GM23338 (cell line): Measurements from ENCODE around the gene SFTPB. TPM values are rescaled to one million over a fixed set of nuclear protein-coding genes. Genes with fewer than 3 reads are reported as not detected.

Experiments
- ATAC-seq: fragments of 200-7000 bp; cut with Tn5 transposase; 3 replicates; pipeline ENCODE4 v1.9.1; 2020
- DNase-seq: peaks from one replicate; pipeline ENCODE4 v3.0.0-alpha.2; 2015; ENCODE audit warnings: low spot score
- H2AFZ ChIP-seq: fragments of 200-600 bp; sonication (generic); 2 replicates; pipeline ENCODE4 v1.8.0; 2016; ENCODE audit warnings: antibody characterized with exemption, mild to moderate bottlenecking, moderate library complexity
- H3F3A ChIP-seq: fragments of 200-600 bp; sonication (generic); replicated peaks from 2 replicates; pipeline ENCODE4 v1.8.0; 2017; ENCODE audit warnings: antibody characterized with exemption, mixed run types, low read depth
- H3K27ac ChIP-seq: fragments of 200-600 bp; sonication (generic); 2 replicates; pipeline ENCODE4 v1.6.1; 2016; ENCODE audit warnings: low read depth
- H3K27me3 ChIP-seq: fragments of 200-600 bp; sonication (generic); 2 replicates; pipeline ENCODE4 v1.8.0; 2016; ENCODE audit warnings: mild to moderate bottlenecking, mixed run types, moderate library complexity; ENCODE audit not compliant: insufficient read depth
- H3K36me3 ChIP-seq: fragments of 200-600 bp; sonication (generic); 2 replicates; pipeline ENCODE4 v1.8.0; 2016; ENCODE audit warnings: mild to moderate bottlenecking; ENCODE audit not compliant: insufficient read depth
- H3K4me1 ChIP-seq: fragments of 200-600 bp; sonication (generic); 2 replicates; pipeline ENCODE4 v1.8.0; 2016; ENCODE audit warnings: mild to moderate bottlenecking, moderate library complexity; ENCODE audit not compliant: insufficient read depth
- H3K4me2 ChIP-seq: fragments of 200-600 bp; sonication (generic); 2 replicates; pipeline ENCODE4 v1.7.1; 2017; ENCODE audit warnings: mixed run types
- H3K4me3 ChIP-seq: fragments of 200-600 bp; sonication (generic); 2 replicates; pipeline ENCODE4 v1.6.1; 2016; ENCODE audit warnings: mixed run types
- H3K79me2 ChIP-seq: fragments of 200-600 bp; sonication (generic); replicated peaks from 2 replicates; pipeline ENCODE4 v1.8.0; 2017; ENCODE audit warnings: mild to moderate bottlenecking; ENCODE audit not compliant: insufficient read depth
- H3K9me2 ChIP-seq: fragments of 200-600 bp; sonication (generic); 2 replicates; pipeline ENCODE4 v1.8.0; 2017; ENCODE audit not compliant: insufficient read depth
- H4K20me1 ChIP-seq: fragments of 200-600 bp; sonication (generic); replicated peaks from 2 replicates; pipeline ENCODE4 v1.8.0; 2017; ENCODE audit warnings: mild to moderate bottlenecking; ENCODE audit not compliant: insufficient read depth
- H3K27ac Mint-ChIP-seq: 2 replicates; pipeline ENCODE4 v1.8.0; 2020; ENCODE audit warnings: inconsistent platforms, mild to moderate bottlenecking, moderate library complexity, mixed read lengths
- H3K27me3 Mint-ChIP-seq: 3 replicates; pipeline ENCODE4 v1.8.0; 2022; ENCODE audit warnings: low read depth, mild to moderate bottlenecking, moderate library complexity, mixed read lengths, inconsistent platforms; ENCODE audit not compliant: insufficient read depth, poor library complexity
- H3K36me3 Mint-ChIP-seq: 3 replicates; pipeline ENCODE4 v1.8.0; 2021; ENCODE audit warnings: low read depth, mild to moderate bottlenecking, inconsistent platforms, moderate library complexity, mixed read lengths
- H3K4me1 Mint-ChIP-seq: 3 replicates; pipeline ENCODE4 v1.8.0; 2020; ENCODE audit warnings: mild to moderate bottlenecking, inconsistent platforms, mixed read lengths
- H3K4me3 Mint-ChIP-seq: 3 replicates; pipeline ENCODE4 v1.8.0; 2021; ENCODE audit warnings: moderate library complexity, mild to moderate bottlenecking, inconsistent platforms, mixed read lengths
- H3K9me3 Mint-ChIP-seq: 3 replicates; pipeline ENCODE4 v1.8.0; 2020; ENCODE audit warnings: moderate library complexity, mild to moderate bottlenecking, inconsistent platforms, mixed read lengths
- CREB1 ChIP-seq: fragments of 250-450 bp; sonication (Bioruptor Pico); IDR thresholded peaks from 2 replicates; pipeline ENCODE4 v1.5.0; 2020; ENCODE audit warnings: low read depth, mild to moderate bottlenecking, moderate library complexity
- EZH2 ChIP-seq: fragments of 200-600 bp; sonication (generic); IDR thresholded peaks from one replicate; pipeline ENCODE4 v1.8.0; 2017; ENCODE audit warnings: antibody characterized with exemption, mild to moderate bottlenecking, low read depth; ENCODE audit not compliant: unreplicated experiment
- EZH2phosphoT487 ChIP-seq: fragments of 200-600 bp; sonication (generic); IDR thresholded peaks from one replicate; pipeline ENCODE4 v1.8.1; 2018; ENCODE audit warnings: antibody characterized with exemption; ENCODE audit not compliant: unreplicated experiment
- JUNB ChIP-seq: IDR thresholded peaks from one replicate; pipeline ENCODE4 v1.6.1; 2016; ENCODE audit warnings: antibody characterized with exemption; ENCODE audit not compliant: unreplicated experiment
- NANOG ChIP-seq: IDR thresholded peaks from 2 replicates; pipeline ENCODE4 v1.6.1; 2016; ENCODE audit warnings: antibody characterized with exemption, borderline replicate concordance
- POLR2AphosphoS5 ChIP-seq: IDR thresholded peaks from 2 replicates; pipeline ENCODE4 v1.6.1; 2016; ENCODE audit warnings: antibody characterized with exemption, low read depth
- STAT1 ChIP-seq: IDR thresholded peaks from one replicate; pipeline ENCODE4 v1.6.1; 2016; ENCODE audit warnings: antibody characterized with exemption; ENCODE audit not compliant: unreplicated experiment
- ZNF114 ChIP-seq: fragments of 250-450 bp; sonication (Bioruptor Pico); IDR thresholded peaks from 2 replicates; pipeline ENCODE4 v1.5.0; 2020; ENCODE audit warnings: mild to moderate bottlenecking, moderate library complexity
- ZNF331 ChIP-seq: fragments of 250-450 bp; sonication (Bioruptor Pico); IDR thresholded peaks from 2 replicates; pipeline ENCODE4 v1.5.0; 2020; ENCODE audit warnings: low read depth, mild to moderate bottlenecking, moderate library complexity
- ZNF462 ChIP-seq: fragments of 250-450 bp; sonication (Bioruptor Pico); IDR thresholded peaks from 2 replicates; pipeline ENCODE4 v1.5.0; 2020; ENCODE audit warnings: mild to moderate bottlenecking, moderate library complexity
- polyA plus RNA-seq: library from polyadenylated mRNA; unstranded; fragments of >200 nt; fragmentation: Nextera tagmentation; extraction: Ambion mirVana; gene quantifications from 2 replicates; pipeline ENCODE4 v1.2.1, GENCODE V29; 2016
- total RNA-seq: library from RNA; depleted of rRNA; stranded (reverse); fragments of >200 nt; shearing (Covaris generic); gene quantifications from 2 replicates; pipeline ENCODE4 v1.2.3, GENCODE V29; 2014
- TF ChIP-seq, protein P1 (sequence below): IDR thresholded peaks from one replicate; pipeline ENCODE4 v1.6.1; 2018; ENCODE audit warnings: antibody characterized with exemption; ENCODE audit not compliant: unreplicated experiment
- TF ChIP-seq, protein P2 (sequence below): IDR thresholded peaks from 2 replicates; pipeline ENCODE4 v1.6.1; 2016; ENCODE audit warnings: antibody characterized with exemption
- TF ChIP-seq, protein P3 (sequence below), 2 experiments: fragments of 200-600 bp in 1 of 2; sonication (generic) in 1 of 2; conservative IDR thresholded peaks; 2 replicates each; pipeline versions ENCODE4 v1.5.1 to v1.6.1; 2016 to 2017; ENCODE audit warnings: antibody characterized with exemption in 2 of 2, low read depth in 2 of 2, mild to moderate bottlenecking in 2 of 2, moderate library complexity in 1 of 2

The SFTPB gene
- total and polyA plus RNA-seq, 2 experiments from 2014 or later: 0.06 TPM; not detected in 1

DNA sequence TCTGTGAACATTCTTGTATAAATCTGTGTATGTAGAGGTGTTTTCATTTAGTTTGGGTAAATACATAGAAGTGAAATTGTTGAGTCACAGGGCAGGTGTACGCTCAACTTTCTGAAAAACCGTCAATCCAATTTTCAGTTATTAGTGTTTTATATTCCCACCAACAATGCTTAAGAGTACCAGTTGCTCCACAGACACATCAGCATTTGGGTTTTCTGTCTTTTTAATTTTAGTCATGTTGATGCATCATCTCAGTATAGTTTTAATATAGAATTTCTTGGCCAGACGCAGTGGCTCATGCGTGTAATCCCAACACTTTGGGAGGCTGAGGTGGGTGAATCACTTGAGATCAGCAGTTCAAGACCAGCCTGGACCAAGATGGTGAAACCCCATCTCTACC lies 22.9 kb upstream of the SFTPB start:
- no peaks in the 10 kb centered on the region for H3K36me3 Mint-ChIP-seq
- DNase-seq: no peak
- H3K4me3 Mint-ChIP-seq: no peak overlapping the region

More for the DNA sequence above, 22.9 kb upstream of the SFTPB start:
- H3K9me2 ChIP-seq: no peaks in the 10 kb centered on the region
- no peaks in the 10 kb centered on the region for H3K27me3 ChIP-seq
- H3K27ac ChIP-seq: no peak overlapping the region
- Mint-ChIP-seq H3K27ac (no peak overlapping the region), H3K4me1 (peaks cover 4% of the 10 kb centered on the region; the same call in 2 of the 3 replicates), H3K27me3 (peaks cover 2% of the 10 kb centered on the region), H3K9me3 (no peaks in the 10 kb centered on the region; the same call in 2 of the 3 replicates)
- H4K20me1 ChIP-seq: no peaks in the 10 kb centered on the region
- H3F3A ChIP-seq: no peaks in the 10 kb centered on the region
- no peak overlapping the region for H2AFZ ChIP-seq
- H3K79me2 ChIP-seq: no peaks in the 10 kb centered on the region
- no peak for ATAC-seq
- no peak overlapping the region for H3K4me2 ChIP-seq
- no peaks in the 10 kb centered on the region for H3K4me1 ChIP-seq
- H3K36me3 ChIP-seq: no peaks in the 10 kb centered on the region
- H3K4me3 ChIP-seq: no peak overlapping the region
- TF ChIP-seq POLR2AphosphoS5 (no peak), NANOG (no peak), ZNF331 (CRISPR knock-in tag) (no peak), CREB1 (CRISPR knock-in tag) (no peak), EZH2phosphoT487 (no peak), ZNF462 (CRISPR knock-in tag) (no peak), ZNF114 (CRISPR knock-in tag) (no peak), EZH2 (no peak), JUNB (no peak), STAT1 (no peak)
- TF ChIP-seq, protein P1, sequence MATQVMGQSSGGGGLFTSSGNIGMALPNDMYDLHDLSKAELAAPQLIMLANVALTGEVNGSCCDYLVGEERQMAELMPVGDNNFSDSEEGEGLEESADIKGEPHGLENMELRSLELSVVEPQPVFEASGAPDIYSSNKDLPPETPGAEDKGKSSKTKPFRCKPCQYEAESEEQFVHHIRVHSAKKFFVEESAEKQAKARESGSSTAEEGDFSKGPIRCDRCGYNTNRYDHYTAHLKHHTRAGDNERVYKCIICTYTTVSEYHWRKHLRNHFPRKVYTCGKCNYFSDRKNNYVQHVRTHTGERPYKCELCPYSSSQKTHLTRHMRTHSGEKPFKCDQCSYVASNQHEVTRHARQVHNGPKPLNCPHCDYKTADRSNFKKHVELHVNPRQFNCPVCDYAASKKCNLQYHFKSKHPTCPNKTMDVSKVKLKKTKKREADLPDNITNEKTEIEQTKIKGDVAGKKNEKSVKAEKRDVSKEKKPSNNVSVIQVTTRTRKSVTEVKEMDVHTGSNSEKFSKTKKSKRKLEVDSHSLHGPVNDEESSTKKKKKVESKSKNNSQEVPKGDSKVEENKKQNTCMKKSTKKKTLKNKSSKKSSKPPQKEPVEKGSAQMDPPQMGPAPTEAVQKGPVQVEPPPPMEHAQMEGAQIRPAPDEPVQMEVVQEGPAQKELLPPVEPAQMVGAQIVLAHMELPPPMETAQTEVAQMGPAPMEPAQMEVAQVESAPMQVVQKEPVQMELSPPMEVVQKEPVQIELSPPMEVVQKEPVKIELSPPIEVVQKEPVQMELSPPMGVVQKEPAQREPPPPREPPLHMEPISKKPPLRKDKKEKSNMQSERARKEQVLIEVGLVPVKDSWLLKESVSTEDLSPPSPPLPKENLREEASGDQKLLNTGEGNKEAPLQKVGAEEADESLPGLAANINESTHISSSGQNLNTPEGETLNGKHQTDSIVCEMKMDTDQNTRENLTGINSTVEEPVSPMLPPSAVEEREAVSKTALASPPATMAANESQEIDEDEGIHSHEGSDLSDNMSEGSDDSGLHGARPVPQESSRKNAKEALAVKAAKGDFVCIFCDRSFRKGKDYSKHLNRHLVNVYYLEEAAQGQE: no peak
- TF ChIP-seq, protein P2, sequence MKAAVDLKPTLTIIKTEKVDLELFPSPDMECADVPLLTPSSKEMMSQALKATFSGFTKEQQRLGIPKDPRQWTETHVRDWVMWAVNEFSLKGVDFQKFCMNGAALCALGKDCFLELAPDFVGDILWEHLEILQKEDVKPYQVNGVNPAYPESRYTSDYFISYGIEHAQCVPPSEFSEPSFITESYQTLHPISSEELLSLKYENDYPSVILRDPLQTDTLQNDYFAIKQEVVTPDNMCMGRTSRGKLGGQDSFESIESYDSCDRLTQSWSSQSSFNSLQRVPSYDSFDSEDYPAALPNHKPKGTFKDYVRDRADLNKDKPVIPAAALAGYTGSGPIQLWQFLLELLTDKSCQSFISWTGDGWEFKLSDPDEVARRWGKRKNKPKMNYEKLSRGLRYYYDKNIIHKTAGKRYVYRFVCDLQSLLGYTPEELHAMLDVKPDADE: no peak
- TF ChIP-seq, protein P3, sequence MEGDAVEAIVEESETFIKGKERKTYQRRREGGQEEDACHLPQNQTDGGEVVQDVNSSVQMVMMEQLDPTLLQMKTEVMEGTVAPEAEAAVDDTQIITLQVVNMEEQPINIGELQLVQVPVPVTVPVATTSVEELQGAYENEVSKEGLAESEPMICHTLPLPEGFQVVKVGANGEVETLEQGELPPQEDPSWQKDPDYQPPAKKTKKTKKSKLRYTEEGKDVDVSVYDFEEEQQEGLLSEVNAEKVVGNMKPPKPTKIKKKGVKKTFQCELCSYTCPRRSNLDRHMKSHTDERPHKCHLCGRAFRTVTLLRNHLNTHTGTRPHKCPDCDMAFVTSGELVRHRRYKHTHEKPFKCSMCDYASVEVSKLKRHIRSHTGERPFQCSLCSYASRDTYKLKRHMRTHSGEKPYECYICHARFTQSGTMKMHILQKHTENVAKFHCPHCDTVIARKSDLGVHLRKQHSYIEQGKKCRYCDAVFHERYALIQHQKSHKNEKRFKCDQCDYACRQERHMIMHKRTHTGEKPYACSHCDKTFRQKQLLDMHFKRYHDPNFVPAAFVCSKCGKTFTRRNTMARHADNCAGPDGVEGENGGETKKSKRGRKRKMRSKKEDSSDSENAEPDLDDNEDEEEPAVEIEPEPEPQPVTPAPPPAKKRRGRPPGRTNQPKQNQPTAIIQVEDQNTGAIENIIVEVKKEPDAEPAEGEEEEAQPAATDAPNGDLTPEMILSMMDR (conservative IDR thresholded peaks at IDR 0.05; ENCODE audit: low read depth in 2 of 2): no peak
